ENCODE results near the gene TMED4.
"Not testable (repeated sequence)": the region's sequence is repeated elsewhere in the genome, so short reads cannot be mapped to it uniquely, and the experiment has no call there.

- not testable (repeated sequence) for TF ChIP-seq SRSF9 (IDR thresholded peaks at IDR 0.05; ENCODE audit: borderline replicate concordance, insufficient read depth, low read depth, low read length, poor library complexity, severe bottlenecking); ZSCAN5A (CRISPR knock-in tag; IDR thresholded peaks at IDR 0.05; ENCODE audit: borderline replicate concordance); POLR2A (IDR thresholded peaks at IDR 0.05; ENCODE audit: insufficient read depth in 1 of 2, low read depth in 2 of 2, low read length in 2 of 2); RBFOX2 (IDR thresholded peaks at IDR 0.05; ENCODE audit: low read depth, low read length); JUND (CRISPR knock-in tag; IDR thresholded peaks at IDR 0.05); ZNF589 (CRISPR knock-in tag; conservative IDR thresholded peaks at IDR 0.05); GLI4 (CRISPR knock-in tag; IDR thresholded peaks at IDR 0.05; ENCODE audit: borderline replicate concordance); SMAD1 (CRISPR knock-in tag; IDR thresholded peaks at IDR 0.05; ENCODE audit: borderline replicate concordance, low read depth); CEBPZ (IDR thresholded peaks at IDR 0.05; ENCODE audit: low read length); NCOA2 (CRISPR knock-in tag; IDR thresholded peaks at IDR 0.05); ZNF670 (CRISPR knock-in tag; IDR thresholded peaks at IDR 0.05; ENCODE audit: borderline replicate concordance); ZNF205 (CRISPR knock-in tag; IDR thresholded peaks at IDR 0.05); ZNF619 (CRISPR knock-in tag; IDR thresholded peaks at IDR 0.05); EZH2 (conservative IDR thresholded peaks at IDR 0.05; ENCODE audit: low read depth, low read length)
Observed at GRCh38 chr7:44552473-44553005, 29.5 kb downstream of the TMED4 start.
